ENCODE measurements around the gene CLEC20A.

DNA sequence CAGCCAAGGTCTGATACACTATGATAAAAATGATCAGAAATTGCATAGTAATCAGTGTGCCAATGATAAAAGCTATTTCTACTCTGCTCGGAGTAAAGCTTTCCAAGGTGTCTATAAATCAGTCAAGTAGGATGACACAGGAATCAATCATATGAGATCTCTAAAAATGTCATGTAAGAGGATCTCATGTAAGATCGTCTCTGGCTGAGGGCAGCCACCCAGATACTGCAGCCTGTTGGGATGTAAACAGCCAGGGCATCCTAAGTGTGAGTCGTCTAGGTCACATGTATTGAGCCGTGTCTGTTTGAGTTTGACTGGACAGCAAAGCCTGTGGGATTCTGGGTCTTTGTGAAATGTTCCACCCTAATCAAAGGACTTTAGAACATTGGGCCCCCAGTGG, 13.4 kb upstream of the CLEC20A start:
- TF ChIP-seq, protein P1, sequence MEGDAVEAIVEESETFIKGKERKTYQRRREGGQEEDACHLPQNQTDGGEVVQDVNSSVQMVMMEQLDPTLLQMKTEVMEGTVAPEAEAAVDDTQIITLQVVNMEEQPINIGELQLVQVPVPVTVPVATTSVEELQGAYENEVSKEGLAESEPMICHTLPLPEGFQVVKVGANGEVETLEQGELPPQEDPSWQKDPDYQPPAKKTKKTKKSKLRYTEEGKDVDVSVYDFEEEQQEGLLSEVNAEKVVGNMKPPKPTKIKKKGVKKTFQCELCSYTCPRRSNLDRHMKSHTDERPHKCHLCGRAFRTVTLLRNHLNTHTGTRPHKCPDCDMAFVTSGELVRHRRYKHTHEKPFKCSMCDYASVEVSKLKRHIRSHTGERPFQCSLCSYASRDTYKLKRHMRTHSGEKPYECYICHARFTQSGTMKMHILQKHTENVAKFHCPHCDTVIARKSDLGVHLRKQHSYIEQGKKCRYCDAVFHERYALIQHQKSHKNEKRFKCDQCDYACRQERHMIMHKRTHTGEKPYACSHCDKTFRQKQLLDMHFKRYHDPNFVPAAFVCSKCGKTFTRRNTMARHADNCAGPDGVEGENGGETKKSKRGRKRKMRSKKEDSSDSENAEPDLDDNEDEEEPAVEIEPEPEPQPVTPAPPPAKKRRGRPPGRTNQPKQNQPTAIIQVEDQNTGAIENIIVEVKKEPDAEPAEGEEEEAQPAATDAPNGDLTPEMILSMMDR (conservative IDR thresholded peaks at IDR 0.05; ENCODE audit: low read depth, low read length): no peak
- no peak for TF ChIP-seq EZH2 (IDR thresholded peaks at IDR 0.05; ENCODE audit: low read length, unreplicated experiment)
- TF ChIP-seq EZH2phosphoT487 (IDR thresholded peaks at IDR 0.05; ENCODE audit: borderline replicate concordance, low read length): no peak

Data from PC-3 (cell line).